ENCODE data around the gene NDRG3. TPM values are rescaled to one million over a fixed set of nuclear protein-coding genes. Genes with fewer than 3 reads are reported as not detected.
A peak's percentile ranks its signal among the peaks of the same experiment; 100 is the strongest.

NDRG3 gene
- total and polyA plus RNA-seq, 2 of the 4 experiments (the other 2 are of a cell fraction) = 24.8 to 34.2 TPM

DNA sequence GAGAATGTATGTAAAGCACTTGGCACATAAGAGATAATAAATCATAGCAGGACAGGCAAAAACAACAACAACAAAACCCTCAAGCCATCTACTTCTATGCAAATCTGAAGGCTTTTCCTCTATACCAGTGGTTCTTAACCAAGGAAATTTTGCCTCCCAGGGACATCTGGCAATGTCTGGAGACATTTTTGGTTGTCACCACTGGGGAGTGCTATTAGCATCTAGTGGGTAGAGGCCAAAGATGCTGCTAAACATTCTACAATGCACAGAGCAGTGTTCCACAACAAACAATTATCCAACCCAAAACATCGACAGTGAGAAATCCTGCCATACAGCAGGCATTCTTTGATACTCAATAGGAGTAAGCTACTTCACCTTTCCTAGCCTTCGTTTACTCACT is 28.2 kb downstream of the NDRG3 start:
- H2AK5ac ChIP-seq (ENCODE audit: low read depth, low read length) = no peak overlapping the region
- H4K91ac ChIP-seq (ENCODE audit: insufficient read depth, low read depth, low read length) = no peak overlapping the region
- H2BK20ac ChIP-seq (ENCODE audit: low read depth, low read length) = no peak overlapping the region
- H2BK120ac ChIP-seq (ENCODE audit: low read depth, low read length) = no peak overlapping the region
- H3K9me1 ChIP-seq (ENCODE audit: insufficient read depth, low read length) = no peaks in the 10 kb centered on the region
- ATAC-seq (ENCODE audit: low read depth) = no peak
- H3K4me1 ChIP-seq (ENCODE audit: control insufficient read depth, insufficient read depth, low read length) = no peaks in the 10 kb centered on the region
- TF ChIP-seq, protein P1, sequence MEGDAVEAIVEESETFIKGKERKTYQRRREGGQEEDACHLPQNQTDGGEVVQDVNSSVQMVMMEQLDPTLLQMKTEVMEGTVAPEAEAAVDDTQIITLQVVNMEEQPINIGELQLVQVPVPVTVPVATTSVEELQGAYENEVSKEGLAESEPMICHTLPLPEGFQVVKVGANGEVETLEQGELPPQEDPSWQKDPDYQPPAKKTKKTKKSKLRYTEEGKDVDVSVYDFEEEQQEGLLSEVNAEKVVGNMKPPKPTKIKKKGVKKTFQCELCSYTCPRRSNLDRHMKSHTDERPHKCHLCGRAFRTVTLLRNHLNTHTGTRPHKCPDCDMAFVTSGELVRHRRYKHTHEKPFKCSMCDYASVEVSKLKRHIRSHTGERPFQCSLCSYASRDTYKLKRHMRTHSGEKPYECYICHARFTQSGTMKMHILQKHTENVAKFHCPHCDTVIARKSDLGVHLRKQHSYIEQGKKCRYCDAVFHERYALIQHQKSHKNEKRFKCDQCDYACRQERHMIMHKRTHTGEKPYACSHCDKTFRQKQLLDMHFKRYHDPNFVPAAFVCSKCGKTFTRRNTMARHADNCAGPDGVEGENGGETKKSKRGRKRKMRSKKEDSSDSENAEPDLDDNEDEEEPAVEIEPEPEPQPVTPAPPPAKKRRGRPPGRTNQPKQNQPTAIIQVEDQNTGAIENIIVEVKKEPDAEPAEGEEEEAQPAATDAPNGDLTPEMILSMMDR (conservative IDR thresholded peaks at IDR 0.05; ENCODE audit: low read depth, low read length) = 0 out of 2 replicates have a peak, but pooled peaks have one; percentile 10
- no peak for TF ChIP-seq MAFK (IDR thresholded peaks at IDR 0.05; ENCODE audit: low read depth, low read length)
- DNase-seq = no peak
- no peak overlapping the region for H3K27ac ChIP-seq (ENCODE audit: insufficient read depth, low read length)
- ChIA-PET POLR2A (ENCODE audit: unreplicated experiment) (no interaction called here), CTCF (no interaction called here)
- H3K9me3 ChIP-seq (ENCODE audit: control insufficient read depth, insufficient read depth, low read length) = no peaks in the 10 kb centered on the region
- dilution Hi-C loops (cut with HindIII; ENCODE audit: low sequenced_read_pairs, unreplicated experiment) (no loop called here), in situ Hi-C loops (cut with MboI; ENCODE audit: low sequenced_read_pairs) (loop anchor here (25.0 kb wide), 1 partner anchor 95 kb away; no protein-coding TSS in a partner anchor), intact Hi-C loops (cut with micrococcal nuclease) (no loop called here)
- H4K8ac ChIP-seq (ENCODE audit: low read depth in 2 of 2, low read length in 2 of 2) = no peak overlapping the region
- no peaks in the 10 kb centered on the region for H3K79me1 ChIP-seq (ENCODE audit: low read depth in 1 of 2, low read length in 2 of 2)
- no peak overlapping the region for H3K4me2 ChIP-seq (ENCODE audit: low read depth, low read length)
- no peak overlapping the region for H3K14ac ChIP-seq (replicated peaks; ENCODE audit: low read depth, low read length)
- H3K4me3 ChIP-seq (ENCODE audit: insufficient read depth, low read depth, low read length) = no peak overlapping the region
- H3K9ac ChIP-seq (ENCODE audit: low read depth, low read length) = no peak overlapping the region
- H2AFZ ChIP-seq (replicated peaks; ENCODE audit: low read length, poor library complexity) = no peak overlapping the region
- no peaks in the 10 kb centered on the region for H4K20me1 ChIP-seq (ENCODE audit: insufficient read depth, low read length)
- no peak overlapping the region for H3K23ac ChIP-seq (ENCODE audit: low read depth, low read length)
- no peak overlapping the region for H3K56ac ChIP-seq (ENCODE audit: extremely low read depth, insufficient read depth, low read length)
- no CpG with 5 or more reads among the region's 2 CpGs for WGBS, 2 experiments (ENCODE audit: extremely low coverage in 2 of 2, insufficient read length in 1 of 2)
- no peak overlapping the region for H2AK9ac ChIP-seq (replicated peaks; ENCODE audit: low read depth, low read length, poor library complexity)
- H3K18ac ChIP-seq (ENCODE audit: low read depth, low read length) = no peak overlapping the region
- no peaks in the 10 kb centered on the region for H3K27me3 ChIP-seq (ENCODE audit: control insufficient read depth, insufficient read depth, low read length)
- H3K36me3 ChIP-seq (ENCODE audit: control insufficient read depth, insufficient read depth, low read length) = peaks cover 2% of the 10 kb centered on the region; the same call in 1 of the 2 replicates
- H2BK15ac ChIP-seq (ENCODE audit: low read depth, low read length) = no peak overlapping the region
- no peak overlapping the region for H3K4ac ChIP-seq (ENCODE audit: low read depth, low read length)
- BruUV-seq (replicated peaks) = no TSS peak
- no peak overlapping the region for H4K5ac ChIP-seq (ENCODE audit: low read depth, low read length)
- H2BK5ac ChIP-seq (ENCODE audit: low read depth, low read length, poor library complexity, severe bottlenecking) = no peak overlapping the region
